Activated T-cell treated with anti-CD3 and anti-CD28 coated beads, Interleukin-2, amount 50 U/mL, for 1 hour (primary cell): Measurements from ENCODE around the gene TFCP2L1.
"Not testable (repeated sequence)": the region's sequence is repeated elsewhere in the genome, so short reads cannot be mapped to it uniquely, and the experiment has no call there.

Experiments
- DNase-seq: peaks from one replicate; pipeline ENCODE4 v3.0.0-alpha.2; 2020

Gene TFCP2L1, protein sequence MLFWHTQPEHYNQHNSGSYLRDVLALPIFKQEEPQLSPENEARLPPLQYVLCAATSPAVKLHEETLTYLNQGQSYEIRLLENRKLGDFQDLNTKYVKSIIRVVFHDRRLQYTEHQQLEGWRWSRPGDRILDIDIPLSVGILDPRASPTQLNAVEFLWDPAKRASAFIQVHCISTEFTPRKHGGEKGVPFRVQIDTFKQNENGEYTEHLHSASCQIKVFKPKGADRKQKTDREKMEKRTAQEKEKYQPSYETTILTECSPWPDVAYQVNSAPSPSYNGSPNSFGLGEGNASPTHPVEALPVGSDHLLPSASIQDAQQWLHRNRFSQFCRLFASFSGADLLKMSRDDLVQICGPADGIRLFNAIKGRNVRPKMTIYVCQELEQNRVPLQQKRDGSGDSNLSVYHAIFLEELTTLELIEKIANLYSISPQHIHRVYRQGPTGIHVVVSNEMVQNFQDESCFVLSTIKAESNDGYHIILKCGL

DNA sequence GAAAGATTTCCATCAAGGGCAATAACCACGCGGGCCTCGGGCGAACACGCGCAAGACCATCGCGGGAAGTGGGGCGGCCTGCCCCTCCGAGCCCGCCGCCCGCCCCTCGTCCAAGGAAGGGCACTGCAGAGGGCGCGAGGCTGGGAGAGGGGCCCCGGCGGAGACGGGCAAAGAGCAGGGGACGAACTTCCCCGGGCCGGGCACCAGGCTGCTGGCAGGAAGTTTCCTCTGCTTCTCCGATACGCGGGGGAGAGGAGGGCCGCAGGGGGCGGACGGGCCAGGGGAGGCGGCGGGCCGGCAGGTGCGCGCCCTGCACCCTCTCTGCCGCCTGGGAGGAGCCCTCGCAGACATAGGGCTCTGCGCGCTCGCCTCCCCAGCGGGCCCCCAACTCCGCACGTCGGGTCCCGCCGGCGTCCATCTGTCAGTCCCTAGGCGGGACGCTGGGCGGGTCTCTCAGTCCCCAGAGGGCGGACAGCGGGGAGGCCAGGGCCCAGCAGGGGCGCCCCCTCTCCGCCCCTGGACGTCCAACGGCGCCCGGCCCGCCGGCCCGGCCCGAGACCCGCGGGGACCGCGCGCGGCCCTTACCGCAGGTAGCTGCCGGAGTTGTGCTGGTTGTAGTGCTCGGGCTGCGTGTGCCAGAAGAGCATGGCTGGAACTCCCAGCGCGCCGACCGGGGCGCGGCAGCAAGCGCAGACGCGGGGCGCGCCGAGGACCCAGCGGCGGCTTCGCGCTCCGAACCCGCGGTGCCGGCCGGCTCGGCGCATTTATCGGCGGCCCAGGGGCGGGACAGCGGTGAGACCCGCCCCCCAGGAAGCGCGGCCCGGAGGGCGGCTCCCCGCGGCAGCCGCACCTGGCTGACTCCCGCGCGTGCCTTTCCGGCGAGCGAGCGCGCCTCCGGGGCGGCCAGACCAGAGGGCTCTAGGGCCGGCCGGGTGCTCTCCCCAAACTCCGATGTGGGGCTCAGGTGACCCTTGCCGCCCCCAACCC is at the start of gene TFCP2L1:
Gene TFCP2L1, minus strand, starts transcription at position 740 of the 987 bp plus-strand sequence. Its CDS starts 93 bp downstream, at position 647.
- DNase-seq: no peak

DNA sequence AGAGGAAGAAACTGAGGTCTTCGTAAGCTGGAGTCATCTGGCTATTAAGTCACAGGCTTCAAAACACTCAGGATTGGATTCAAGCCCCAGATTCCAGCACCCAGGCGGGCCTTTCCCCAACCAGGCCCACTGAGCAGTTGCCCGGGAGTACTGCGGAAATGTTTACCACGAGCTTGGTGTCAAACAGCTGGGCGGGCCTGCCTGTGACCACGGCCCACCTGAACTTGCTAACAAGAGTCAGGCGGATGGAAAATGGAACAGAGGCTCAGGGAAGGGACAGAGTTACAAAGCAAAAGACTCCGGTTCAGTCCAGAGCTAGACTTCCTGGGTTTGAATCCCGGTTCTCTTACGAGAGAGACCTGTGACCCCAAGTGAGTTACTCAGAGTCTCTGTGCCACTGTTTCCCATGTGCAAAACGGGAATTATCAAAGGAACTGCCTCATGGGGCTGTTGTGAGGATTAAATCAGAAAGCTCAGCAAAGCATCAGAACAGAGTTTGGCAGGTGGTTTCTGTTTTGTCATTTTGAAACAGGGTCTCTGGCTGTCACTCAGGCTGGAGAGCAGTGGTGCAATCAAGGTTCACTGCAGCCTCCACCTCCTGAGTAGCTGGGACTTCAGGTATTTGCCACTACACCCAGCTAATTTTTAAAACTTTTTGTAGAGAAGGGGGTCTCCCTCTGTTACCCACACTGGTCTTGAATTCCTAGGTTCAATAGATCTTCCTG is 49.0 kb upstream of the TFCP2L1 start:
- DNase-seq: no peak

DNA sequence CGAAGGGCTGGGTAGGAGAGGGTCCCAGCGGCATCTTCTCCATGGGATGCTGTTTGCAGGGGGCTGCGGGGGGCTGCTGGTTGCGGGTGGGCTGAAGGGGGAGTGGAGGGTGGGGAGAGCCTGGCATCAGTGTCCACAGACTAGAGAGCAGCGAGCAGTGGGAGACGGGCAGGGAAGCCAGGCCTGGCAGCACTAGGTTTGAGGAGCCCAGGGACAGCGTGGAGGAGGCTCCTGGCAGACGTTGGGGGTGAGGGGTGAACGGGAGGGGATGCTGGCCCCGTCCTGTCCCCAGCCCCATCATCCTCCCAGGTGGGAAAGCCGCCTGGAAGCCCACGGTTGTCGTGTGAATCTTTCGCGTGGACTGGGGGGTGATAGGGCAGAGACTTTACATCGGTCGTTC is 48.2 kb upstream of the TFCP2L1 start:
- DNase-seq: no peak

DNA sequence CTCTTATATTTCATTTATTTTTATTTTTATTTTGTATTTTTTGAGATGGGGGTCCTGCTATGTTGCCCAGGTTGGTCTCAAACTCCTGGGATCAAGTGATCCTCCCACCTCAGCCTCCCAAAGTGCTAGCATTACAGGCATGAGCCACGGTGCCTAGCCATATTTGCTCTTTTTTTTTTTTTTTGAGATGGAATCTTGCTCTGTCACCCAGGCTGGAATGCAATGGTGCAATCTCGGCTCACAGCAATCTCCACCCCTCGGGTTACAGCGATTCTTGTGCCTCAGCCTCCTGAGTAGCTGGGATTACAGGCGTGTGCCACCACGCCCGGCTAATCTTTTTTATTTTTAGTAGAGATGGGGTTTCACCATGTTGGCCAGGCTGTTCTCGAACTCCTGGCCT is 46.3 kb upstream of the TFCP2L1 start:
- not testable (repeated sequence) for DNase-seq

DNA sequence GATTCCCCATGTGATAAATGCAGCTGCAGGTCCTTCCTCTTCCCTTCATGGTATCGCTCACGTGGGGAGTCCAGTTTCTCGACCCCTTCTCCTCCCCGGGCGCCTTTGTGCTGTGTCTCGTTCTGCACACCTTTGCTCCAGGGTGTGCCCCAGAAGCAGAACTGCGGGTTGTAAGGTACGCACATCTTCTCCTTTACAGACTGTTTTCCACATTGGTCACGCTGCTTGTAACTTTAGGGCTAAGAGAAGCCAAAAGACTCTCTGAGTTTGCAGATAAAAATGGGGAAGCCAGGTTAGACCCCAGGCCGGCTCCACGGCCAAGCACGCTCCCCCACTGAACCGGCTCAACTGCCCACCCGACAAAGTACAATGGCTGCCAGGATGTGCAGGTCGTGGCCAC is 45.9 kb upstream of the TFCP2L1 start:
- DNase-seq: no peak

DNA sequence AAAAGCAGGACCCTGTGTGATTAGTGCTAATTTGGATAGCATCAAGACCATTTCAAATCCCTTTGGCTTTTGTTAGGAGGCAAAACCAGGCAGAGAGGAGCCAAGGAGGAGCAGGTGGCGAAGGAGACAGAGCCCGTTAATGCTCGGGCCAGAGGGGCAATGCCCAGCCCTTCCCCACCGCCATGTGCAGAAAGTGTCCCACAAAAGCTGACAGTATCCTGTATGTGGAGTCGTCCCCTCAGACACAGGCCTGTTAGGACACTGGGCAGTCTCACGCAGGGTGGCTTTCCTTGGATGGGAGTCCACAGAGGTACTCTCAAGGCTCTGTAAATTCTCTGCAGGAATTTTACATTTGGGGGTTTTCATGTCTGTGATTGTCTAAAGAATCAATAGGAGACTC is 44.8 kb upstream of the TFCP2L1 start:
- no peak for DNase-seq

DNA sequence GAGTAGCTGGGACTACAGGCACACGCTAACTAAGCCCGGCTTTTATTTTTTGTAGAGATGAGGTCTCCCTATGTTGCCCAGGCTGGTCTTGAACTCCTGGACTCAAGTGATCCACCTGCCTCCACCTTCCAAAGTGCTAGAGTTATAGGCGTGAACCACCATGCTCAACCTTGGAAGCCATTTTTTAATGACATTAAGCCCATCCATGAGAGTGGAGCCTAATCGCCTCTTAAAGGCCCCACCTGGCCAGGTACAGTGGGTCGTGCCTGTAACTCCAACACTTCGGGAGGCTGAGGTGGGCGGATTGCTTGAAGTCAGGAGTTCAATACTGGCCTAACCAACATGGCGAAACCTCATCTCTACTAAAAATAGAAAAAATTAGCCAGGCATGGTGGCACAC is 41.6 kb upstream of the TFCP2L1 start:
- DNase-seq: no peak

DNA sequence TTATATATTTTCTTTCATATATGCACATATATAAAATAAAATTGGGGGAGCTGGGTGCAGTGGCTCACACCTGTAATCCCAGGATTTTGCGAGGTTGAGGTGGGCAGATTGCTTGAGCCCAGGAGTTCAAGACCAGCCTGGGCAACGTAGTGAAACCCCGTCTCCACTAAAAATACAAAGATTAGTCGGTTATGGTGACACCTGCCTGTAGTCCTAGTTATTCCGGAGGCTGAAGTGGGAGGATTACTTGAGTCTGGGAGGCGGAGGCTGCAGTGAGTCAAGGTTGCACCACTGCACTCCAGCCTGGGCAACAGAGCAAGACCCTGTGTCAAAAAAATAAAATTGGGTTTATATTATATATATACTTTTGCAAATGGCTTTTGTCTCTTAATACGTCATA is 39.6 kb upstream of the TFCP2L1 start:
- DNase-seq: no peak

DNA sequence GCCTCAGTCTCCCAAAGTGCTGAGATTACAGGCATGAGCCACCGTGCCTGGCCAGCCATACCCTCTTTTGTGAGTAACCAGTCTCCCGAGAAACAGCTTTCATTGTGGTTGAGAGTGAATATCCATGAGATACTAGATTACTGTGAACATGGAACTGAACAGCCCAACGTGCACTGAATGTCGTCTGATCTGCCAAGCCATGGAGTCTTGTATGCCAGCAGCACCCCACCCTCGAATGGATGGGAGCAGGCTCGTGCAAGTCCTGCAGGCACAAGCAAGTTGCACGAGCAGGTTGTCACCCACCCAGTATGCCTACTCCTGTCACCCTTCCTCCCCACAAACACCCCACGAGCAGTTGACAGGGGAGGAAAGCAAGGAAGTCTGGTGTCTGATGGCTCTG is 36.5 kb upstream of the TFCP2L1 start:
- no peak for DNase-seq

DNA sequence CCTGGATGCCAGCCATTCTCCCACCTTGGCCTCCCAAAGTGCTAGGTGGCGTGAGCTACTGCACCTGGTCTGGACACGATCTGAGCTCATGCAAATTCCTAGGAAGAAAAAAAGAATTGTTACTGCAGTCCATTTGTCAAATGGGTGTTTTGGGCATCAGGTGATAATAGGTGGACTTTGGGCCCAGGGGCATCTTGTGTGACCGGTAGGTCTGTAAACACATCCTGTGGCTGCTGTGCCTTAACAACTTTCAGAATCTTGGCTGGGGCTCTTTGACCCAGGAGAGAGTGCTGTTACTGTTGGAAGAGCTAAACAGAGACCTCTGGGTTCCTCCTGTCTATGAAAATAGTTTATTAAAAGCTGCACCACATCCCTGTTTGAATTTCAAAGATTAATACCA is 34.9 kb upstream of the TFCP2L1 start:
- DNase-seq: no peak

DNA sequence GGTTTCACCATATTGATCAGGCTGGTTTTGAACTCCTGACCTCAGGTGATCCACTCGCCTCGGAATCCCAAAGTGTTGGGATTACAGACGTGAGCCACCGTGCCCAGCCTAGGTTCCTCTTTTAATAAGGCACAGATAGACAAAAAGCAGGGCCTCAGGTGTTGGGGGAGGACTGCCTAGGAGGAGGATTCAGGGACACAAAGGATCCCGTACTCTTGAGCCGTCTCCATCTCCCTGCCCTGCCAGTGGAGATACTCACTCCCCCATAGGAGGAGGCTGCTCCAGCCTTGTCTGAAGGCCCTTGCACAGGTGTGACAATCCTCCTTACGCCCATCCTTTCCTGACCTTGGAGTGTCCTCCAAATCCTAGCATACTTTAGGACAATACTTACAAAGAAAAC is 32.0 kb upstream of the TFCP2L1 start:
- DNase-seq: no peak

DNA sequence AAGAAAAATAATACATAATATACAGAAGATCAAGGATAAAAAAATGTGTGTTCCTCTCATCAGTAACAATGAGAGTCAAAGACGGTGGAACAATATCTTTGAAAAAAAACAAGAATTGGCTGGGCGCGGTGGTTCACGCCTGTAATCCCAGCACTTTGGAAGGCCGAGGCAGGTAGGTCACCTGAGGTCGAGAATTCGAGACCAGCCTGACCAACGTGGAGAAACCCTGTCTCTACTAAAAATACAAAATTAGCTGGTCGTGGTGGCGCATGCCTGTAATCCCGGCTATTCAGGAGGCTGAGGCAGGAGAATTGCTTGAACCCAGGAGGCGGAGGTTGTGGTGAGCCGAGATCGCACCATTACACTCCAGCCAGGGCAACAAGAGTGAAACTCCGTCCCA is 28.7 kb upstream of the TFCP2L1 start:
- not testable (repeated sequence) for DNase-seq

DNA sequence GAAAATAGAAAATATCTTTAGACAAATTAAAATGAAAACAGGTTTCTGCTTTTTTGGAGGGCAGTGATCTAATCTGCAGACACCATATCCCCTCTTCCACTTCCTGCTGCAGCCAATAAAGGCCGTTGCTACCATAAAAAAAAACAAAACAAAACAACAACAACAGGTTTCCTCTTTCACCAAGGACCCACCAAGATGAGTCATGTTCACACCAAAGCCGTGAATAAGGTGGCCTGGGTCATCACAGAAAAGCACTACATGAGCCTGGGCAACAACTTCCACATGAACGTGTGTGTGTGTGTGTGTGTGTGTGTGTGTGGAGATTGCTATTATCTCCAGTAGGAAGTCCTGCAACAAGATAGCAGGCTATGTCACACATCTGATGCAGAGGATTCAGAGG is 24.8 kb upstream of the TFCP2L1 start:
- no peak for DNase-seq

DNA sequence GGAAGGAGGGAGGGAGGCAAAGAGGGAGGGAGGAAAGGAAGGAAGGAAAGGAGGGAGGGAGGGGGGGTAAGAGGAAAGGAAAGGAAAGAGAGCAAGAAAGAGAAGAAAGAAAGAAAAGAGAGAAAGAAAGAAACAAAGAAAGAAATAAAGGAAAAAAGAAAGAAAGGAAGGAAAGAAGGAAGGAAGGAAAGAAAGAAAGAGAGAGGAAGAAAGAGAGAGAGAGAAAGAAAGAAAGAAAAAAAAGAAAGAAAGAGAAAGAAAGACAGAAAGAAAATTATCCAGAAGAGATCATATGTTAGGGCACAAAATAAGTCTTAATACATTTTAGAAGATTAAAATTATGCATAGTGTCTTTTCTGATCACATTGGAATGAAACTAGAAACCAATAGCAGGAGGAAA is 24.3 kb upstream of the TFCP2L1 start:
- no peak for DNase-seq

DNA sequence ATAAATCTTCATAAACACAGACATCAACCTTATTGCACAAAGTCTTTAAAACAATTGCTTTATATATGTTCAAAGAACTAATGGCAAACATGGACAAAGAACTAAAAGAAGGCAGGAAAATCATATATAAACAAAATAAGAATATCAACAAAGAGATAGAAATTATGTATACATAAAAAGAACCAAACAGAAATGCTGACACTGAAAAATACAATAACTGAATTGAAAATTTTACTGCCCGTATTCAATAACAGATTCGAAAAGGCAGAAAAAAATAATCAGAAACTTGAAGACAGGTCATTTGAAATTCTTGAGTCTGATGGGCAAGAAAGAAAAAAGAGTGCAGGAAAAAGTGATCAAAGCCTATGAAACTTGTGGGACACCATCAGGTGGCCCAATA is 22.0 kb upstream of the TFCP2L1 start:
- DNase-seq: no peak

DNA sequence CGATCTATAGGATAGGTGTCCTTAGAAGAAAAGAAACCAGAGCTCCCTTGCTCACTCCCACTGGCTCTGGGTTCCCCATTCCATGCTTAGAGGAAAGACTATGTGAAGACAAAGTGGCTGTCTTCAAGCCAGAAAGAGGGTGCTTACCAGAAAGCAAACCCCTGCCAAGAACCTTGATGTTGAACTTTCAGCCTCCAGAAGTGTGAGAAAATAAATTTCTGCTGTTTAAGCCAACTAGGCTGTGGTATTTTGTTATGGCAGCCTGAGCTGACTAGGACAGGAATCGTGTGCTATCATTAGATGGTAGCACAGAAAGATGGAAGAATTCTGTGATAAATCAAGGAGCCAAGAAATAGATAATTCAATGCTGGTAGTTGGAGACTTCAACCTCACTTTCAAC is 19.9 kb upstream of the TFCP2L1 start:
- no peak for DNase-seq

DNA sequence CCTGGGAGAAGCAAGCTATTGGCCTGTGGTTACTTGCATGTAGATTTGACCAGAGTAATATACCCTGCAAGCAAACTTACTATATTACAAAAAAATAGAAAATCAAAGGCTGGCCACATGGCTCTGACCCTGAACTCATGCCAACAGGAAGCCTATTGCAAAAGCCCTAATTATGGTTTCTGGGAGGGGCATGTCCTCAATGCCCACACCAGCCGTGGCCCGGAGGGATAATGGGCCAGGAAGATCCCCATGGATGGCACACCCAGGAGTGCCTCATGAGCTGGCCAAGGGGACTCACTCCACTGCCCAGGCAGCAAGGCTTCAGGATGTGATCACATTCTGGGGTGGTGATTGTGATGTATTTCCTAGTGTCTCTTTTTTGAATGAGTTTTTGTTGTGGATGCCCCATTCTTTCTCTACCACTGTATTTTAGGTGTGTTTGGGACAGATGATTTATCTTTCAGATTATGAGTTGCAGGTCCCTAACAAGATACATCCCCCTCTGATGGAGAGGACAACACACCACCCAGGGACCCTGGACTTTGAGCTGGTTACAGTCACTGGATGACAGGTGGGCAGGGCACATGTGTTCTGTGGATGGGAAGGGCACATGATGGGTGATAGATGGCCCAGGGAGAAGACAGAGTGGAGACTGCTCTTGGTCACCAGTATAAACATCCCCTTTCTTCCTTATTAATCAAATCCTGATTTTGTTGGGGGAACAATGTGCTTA is 18.7 kb upstream of the TFCP2L1 start:
- no peak for DNase-seq

DNA sequence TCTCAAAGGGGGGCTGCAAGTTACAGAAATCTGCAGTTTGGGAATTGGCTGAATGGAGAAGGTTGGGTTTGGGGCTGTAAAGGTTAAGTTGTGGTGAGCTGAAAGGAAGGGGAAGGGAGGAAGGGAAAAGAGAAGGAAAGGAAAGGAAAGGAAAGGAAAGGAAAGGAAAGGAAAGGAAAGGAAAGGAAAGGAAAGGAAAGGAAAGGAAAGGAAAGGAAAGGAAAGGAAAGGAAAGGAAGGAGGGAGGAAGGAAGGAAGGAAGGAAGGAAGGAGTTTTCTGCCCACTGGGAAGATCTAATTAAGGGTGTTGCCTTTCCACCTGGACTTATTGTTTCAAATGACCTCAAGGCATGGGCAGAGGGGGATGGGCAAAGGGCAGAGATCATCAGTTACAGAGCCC is 16.2 kb upstream of the TFCP2L1 start:
- DNase-seq: not testable (repeated sequence)

DNA sequence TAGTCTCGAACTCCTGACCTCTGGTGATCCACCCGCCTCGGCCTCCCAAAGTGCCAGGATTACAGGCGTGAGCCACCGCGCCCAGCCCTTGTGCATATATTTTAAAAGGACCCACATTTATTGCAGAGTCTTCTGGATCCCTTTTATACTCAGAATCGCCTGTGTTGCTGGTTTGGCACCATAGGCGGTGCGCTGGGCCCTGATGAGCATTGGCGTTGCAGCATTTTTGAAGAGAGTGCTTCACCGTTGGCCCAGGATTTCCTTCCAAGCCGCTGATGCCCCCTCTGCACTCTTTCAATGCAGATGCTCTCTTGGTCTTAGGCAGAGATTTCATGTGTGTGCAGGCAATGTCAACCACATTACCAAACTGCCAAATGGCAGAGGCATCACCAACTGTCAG is 13.5 kb upstream of the TFCP2L1 start:
- DNase-seq: no peak

DNA sequence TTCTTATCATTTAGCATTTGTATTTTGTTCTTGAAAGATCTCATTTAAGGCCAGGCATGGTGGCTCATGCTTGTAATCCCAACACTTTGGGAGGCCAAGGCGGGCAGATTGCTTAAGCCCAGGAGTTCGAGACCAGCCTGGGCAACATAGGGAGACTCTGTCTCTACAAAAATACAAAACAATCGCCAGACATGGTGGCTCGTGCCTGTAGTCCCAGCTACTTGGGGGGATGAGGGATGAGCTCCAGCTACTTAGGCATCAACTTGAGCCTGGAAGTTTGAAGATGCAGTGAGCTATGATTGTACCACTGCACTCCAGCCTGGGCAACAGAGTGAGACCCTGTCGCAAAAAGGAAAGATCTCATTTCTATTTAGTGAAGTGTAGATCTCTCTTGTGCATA is 12.9 kb upstream of the TFCP2L1 start:
- not testable (repeated sequence) for DNase-seq

DNA sequence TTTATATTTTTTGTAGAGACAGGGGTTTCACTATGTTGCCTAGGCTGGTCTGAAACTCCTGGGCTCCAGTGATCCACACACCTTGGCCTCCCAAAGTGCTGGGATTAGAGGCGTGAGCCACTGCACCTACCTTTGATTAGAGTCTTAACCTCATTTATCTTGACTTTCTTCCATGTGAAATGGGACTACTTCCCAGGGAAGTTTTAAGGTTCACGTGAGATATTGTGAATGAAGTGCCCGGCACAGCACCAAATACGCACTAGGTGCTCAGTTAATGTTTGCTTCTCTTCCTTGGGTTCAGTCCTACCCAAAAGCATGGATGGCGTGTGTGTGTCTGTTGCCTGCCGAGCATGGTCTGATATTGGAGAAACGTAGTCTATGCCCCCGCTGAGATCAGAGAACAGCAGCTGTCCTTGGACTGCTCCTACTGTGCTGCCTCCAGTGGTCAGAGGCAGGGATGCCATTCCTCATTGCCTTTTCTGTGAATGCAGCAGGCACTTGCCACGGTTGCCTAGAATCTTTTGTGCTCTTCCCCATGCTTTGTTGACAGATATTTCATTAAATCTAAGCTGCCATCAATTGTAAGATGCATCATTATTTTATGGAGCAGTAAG is 12.3 kb upstream of the TFCP2L1 start:
- DNase-seq: no peak
